8988T (cell line): ENCODE results near the gene ZNF480.
"Not testable (repeated sequence)": the region's sequence is repeated elsewhere in the genome, so short reads cannot be mapped to it uniquely, and the experiment has no call there.

Experiments used
- DNase-seq: peaks from one replicate; pipeline ENCODE4 v3.0.0; 2011

Gene ZNF480

GRCh38 chr19:52339022-52339421 lies 42.1 kb downstream of the ZNF480 start:
- DNase-seq = not testable (repeated sequence)

GRCh38 chr19:52343548-52343947 lies 46.6 kb downstream of the ZNF480 start:
- DNase-seq = peak; percentile 21

GRCh38 chr19:52345162-52345561 lies 48.2 kb downstream of the ZNF480 start:
- DNase-seq = no peak

GRCh38 chr19:52351512-52351911 lies 54.5 kb downstream of the ZNF480 start:
- no peak for DNase-seq

GRCh38 chr19:52366414-52366824 lies 69.5 kb downstream of the ZNF480 start:
- no peak for DNase-seq

- DNase-seq = peak; percentile 48
Measured at GRCh38 chr19:52369559-52370340, 72.8 kb downstream of the ZNF480 start, which contains the start of gene ZNF880. Gene ZNF880 (plus strand): TSS chr19:52369923. CDS start chr19:52369966, 43 bp downstream.

- DNase-seq = no peak
Measured at GRCh38 chr19:52370341-52370710, 73.4 kb downstream of the ZNF480 start.
